Cardiac septum (tissue), 1 donor: Measurements from ENCODE around the gene ZNF853. TPM values are rescaled to one million over a fixed set of nuclear protein-coding genes. Genes with fewer than 3 reads are reported as not detected.
A peak's percentile ranks its signal among the peaks of the same experiment; 100 is the strongest.
"Not testable (repeated sequence)": the region's sequence is repeated elsewhere in the genome, so short reads cannot be mapped to it uniquely, and the experiment has no call there.

ENCODE experiments used
- DNase-seq: peaks from one replicate; pipeline ENCODE4 v3.0.0-alpha.2; 2020; ENCODE audit warnings: low spot score
- intact Hi-C: fragments of 100-400 bp; cut with DNase I; formaldehyde crosslinking; loops from one replicate; pipeline ENCODE4 v1.14.0; 2022
- total RNA-seq: library from RNA; stranded (reverse); fragmentation: NEBNext Ultra II Directional; extraction: Animal tissue kit (Norgen Biotek cat#: 25700); gene quantifications from one replicate; pipeline ENCODE4 v1.2.1, GENCODE V29; 2021
- donor health status: DM: no; HTN: no; CAD: no.

The ZNF853 gene
- total RNA-seq, 1 donor from 2014 or later: 14.2 TPM

DNA sequence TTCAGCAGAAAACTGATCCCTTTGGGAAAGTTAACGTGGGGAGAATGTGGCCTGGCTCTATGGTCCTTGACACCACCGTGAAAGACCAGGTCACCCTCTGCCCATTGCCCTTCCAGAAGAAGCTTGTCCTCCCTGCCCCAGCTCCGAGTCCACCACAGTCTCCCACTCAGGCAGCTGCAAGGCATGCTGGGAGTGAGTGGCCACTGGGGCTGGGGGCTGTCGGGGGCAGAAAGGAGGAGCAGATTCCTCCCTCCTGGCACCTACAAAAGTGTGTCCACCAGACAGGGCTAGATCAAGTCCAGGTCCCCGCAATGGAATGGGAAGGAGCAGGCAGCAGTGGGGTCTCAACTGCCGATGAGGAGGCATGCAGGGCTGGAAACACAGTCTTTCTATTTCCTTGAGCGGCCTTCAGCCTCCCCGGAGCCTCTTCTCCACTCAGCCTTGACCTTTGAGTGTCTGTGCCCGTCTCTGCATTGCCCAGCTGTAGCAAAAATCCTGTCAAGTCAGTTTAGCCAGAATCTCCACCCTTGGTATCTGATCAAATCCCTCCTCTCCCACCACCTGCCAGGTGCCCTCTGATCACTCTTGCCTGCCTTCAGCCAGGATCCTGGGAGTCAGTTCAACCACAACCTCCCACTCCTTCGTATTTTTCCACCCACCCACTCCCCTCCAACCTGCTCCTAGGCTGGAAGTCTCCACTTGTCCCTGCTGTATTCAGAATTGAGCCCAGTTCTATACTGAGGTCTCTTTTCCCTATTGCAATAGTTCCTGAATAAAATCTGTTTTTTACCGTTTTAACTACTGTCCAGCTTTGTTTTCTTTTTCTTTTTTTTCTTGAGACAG lies 14.8 kb downstream of the ZNF853 start:
- DNase-seq: no peak

DNA sequence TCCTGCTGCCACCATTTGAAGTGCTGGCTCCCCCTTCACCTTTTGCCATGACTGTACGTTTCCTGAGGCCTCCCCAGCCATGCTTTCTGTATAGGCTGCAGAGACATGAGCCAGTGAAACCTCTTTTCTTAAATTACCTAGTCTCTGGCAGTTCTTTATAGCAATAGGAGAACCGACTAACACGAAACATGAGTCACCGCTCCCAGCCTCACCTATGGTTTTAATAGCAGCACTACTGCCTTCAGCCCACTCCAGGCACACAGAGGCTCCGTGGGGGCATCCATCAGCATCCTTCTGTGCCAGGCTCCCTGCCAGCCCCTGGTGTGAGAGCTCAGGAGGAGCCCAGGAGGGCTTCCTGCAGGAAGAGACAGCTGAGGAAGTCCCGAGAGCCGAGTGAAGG lies 16.2 kb downstream of the ZNF853 start:
- intact Hi-C loops: loop anchor here (10.0 kb wide), 1 partner anchor 553 kb away; the partner anchor contains the start of gene C1GALT1
- DNase-seq: no peak

More for the DNA sequence above, 14.8 kb downstream of the ZNF853 start:
- intact Hi-C loops: loop anchor here (10.0 kb wide), 1 partner anchor 555 kb away; the partner anchor contains the start of gene C1GALT1

DNA sequence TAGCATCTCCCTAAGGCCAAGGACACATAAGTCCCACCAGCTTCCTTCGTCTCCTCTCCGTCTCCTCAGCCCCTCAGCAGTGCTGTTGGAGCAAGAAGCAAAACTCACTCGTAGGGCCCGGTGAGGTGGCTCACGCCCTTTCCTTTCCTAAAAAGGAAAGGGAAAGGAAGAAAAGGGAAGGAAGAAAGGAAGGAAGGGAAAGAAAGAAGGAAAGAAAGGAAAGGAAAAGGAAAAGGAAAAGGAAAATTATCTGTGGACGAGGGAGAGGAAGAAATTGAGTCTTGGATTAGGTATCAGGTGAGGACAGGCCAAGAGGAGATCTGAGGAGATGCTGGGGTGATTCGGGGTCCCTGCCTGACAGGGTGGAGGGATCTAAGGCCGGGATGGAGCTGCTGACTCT lies 18.6 kb downstream of the ZNF853 start:
- DNase-seq: no peak
- intact Hi-C loops: loop anchor here (10.0 kb wide), 1 partner anchor 551 kb away; the partner anchor contains the start of gene C1GALT1

DNA sequence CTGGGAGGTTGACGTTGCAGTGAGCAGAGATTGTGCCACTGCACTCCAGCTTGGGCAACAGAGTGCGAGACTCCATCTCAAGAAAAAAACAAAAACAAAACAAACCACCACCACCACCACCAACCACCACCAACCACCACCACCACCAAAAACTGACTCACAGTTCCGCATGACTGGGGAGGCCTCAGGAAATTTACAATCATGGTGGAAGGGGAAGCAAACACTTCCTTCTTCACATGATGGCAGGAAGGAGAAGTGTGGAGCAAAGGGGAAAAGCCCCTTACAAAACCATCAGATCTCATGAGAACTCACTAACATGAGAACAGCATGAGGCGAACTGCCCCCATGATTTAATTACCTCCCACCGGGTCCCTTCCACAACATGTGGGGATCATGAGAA lies 19.6 kb downstream of the ZNF853 start:
- not testable (repeated sequence) for DNase-seq
- intact Hi-C loops: loop anchor here (5.0 to 10.0 kb wide), 2 partner anchors 58 to 550 kb away; partner anchors contain the start of genes C1GALT1 and ZDHHC4

DNA sequence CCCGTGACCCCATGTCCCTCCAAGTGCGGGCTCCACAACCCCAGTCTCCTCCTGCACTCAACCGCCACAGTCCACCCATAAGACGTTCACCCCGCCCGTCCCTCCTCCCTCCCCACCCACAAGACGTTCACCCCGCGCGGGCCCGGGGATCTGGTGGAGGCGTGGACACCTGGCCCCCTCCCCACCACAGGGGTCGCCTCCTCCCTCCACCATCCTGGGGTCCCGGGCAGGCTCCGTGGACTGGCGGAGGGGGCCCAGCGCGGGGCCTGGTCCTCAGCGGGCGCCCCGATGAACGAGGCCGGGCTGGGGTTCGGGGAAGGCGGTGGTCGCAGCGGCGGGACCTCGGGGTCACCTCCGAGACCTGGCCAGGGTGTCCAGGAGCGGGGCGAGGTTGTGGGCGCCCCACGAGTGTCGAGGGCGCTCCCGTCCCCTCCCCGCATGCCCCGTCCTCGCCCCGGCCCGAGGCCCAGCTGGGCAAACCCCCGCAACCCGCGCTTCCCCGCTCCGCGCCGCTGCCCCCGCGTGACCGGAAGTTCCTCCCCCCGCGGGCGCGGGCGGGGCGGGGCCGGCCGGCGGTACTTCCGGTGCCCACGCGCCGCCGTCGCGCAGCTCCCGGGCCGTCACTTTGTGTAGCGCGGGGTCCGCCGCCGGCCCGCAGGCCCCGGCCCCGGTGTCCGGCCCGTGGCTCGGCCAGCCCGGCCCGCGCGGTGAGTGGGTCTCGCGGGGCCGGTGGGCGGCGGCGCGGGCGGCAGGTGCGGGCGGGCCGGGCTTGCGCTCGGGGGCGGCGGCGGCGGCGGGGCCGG lies 21.5 kb downstream of the ZNF853 start, which contains the start of gene ZNF316:
Gene ZNF316 (plus strand): TSS at position 578 of the 803 bp plus-strand sequence. CDS start 5,092 bp downstream, outside the sequence.
- intact Hi-C loops: loop anchor here (5.0 to 10.0 kb wide), 2 partner anchors 60 to 548 kb away; partner anchors contain the start of genes C1GALT1 and ZDHHC4
- peak; percentile 84 for DNase-seq

DNA sequence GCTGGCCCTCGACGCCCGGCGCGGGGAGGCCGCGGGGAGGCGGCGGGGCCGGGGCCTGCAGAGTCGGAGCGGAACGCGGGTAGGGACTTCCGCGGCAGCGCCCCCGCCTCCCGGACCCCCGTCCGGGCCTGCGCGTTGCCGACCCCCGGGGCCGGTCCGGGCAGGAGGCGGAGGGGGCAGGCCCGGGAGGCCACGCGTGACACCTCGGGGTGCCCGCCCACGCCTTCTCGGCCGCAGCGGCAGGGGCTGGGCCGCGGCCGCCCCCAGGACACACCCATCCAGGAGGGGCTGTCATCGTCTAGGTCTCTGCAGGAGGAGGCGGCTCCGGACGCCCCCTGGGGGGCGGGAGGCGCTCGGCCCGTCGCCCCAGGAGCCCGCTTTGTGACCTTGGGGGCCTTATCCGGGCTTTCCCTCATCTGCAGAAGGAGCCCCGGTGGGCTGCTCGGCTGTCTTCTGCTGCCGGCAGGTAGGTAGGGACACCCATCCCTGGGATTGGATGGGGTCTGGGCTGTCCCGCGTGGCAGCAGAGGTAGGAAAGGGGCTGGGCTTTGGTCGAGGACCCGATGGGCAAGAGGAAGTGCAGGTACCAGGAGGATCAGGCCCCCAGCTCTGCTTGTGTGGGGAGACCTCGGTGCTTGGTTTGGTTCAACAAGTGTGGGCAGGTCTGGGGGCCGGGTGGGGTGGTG lies 22.3 kb downstream of the ZNF853 start:
- no peak for DNase-seq
- intact Hi-C loops: loop anchor here (2.0 to 10.0 kb wide), 3 partner anchors 47 to 547 kb away; partner anchors contain the start of genes C1GALT1, INTS15 and ZDHHC4

DNA sequence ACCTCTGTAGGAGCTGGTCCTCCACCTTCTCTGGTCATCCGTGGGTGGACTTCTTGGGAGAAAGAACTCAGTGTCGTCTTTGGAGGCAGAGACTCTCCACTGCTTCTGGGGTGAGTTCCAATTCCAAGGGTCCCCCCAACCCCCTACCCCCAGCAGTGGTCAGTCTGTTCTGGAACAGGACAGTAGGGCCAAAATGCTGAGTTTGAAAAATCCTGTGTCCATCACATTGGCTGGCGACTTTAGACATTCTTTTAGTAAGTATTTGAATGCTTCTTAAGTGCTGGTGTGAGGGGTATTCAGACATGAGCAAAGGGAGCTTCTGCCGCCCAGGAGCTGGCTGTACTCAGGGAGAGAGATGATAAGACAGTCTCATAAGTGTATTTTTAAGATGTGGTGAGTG lies 23.6 kb downstream of the ZNF853 start:
- intact Hi-C loops: loop anchor here (2.0 to 10.0 kb wide), 3 partner anchors 48 to 546 kb away; partner anchors contain the start of genes C1GALT1, INTS15 and ZDHHC4
- DNase-seq: no peak

DNA sequence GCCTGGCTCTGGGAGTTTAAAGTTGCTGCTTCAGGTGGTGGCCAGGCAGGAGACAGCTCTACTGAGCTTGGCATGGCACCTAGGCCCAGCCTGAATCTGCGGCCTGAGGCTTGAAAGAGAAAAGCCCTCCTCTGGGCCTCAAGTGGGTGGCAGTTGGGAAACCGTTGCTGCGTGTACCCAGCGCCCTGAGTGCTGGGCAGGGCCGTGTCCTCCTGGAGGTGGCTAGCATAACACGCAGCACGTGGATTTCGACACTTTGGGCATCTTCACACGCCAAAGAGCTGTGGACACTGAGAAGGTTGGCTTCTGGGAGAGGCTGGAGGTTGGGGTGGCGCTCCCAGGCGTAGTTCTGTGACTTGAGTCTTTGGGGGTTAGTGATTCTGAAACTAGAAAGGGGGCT lies 24.2 kb downstream of the ZNF853 start:
- intact Hi-C loops: loop anchor here (2.0 to 10.0 kb wide), 3 partner anchors 49 to 545 kb away; partner anchors contain the start of genes C1GALT1, INTS15 and ZDHHC4
- no peak for DNase-seq

DNA sequence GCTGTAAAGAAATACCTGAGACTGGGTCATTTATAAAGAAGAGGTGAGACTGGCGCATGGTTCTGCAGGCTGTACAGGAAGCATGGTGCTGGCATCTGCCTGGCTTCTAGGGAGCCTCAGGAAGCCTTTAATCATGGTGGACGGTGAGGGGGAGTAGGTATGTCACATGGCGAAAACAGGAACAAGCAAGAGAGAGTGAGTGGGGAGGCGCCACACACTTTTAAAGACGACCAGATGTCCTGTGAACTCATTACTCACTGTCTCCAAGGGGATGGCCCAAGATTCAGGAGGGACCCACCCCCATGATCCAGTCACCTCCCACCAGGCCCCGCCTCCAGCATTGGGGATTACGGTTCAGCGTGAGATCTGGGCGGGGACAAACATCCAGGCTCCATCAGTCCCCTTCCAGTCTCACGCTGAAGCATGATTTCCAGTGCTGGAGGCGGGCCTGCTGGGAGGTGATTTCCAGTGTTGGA lies 24.9 kb downstream of the ZNF853 start:
- intact Hi-C loops: no loop called here
- no peak for DNase-seq

DNA sequence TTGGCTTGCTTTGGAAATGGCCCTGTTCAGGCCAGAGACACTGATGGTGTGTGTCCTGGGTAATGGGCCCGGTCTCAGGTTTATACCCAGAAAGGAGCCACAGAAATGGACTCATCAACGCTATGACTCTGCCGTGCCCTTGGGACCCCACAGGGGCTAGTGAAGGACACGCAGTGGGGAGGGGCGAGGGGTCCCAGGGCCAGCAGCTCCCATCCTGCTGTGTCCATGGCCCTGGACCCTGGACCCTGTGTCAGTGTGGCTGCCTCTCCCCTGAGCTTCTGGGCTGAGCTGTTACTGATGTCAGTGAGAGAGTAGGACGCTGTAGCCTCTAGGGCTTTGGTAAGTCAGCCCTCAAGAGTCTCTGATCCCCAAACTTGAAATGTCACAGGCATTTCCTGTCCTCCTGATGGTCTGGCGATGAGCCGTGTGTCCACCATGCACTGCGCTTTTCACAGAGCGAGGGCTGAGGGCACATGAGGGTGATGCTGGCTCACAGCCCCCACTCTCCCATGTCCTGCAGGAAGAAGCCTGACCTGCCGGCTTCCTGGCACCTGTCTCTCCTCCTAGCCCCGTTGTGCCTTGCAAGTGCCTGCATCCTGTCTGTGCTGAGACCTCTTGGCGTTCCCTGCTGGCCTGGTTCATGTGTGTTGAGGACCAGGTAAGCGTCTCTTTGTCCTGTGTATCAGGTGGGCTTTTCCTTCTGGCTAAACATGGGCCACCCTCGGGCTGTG lies 26.1 kb downstream of the ZNF853 start:
- DNase-seq: no peak
- intact Hi-C loops: no loop called here

DNA sequence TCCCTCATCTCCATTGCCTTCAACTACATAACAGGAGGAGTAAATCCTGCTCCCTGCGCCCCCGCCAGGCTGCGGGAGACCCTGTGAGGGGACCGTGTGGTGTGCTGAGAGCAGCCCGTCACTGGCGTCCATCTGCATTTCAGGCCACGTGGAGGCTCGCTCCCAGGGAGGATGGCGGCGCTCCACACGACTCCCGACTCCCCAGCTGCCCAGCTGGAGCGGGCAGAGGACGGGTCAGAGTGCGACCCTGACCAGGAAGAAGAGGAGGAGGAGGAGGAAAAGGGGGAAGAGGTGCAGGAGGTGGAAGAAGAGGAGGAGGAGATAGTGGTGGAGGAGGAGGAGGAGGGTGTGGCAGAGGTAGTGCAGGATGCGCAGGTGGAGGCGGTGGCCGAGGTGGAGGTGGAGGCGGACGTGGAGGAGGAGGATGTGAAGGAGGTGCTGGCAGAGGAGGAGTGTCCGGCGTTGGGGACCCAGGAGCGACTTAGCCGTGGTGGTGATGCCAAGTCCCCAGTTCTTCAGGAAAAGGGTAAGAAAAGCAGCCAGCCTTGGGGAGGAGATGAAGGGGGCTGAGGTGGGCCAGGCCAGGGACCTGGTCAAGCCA lies 26.9 kb downstream of the ZNF853 start:
- DNase-seq: no peak
- intact Hi-C loops: no loop called here

DNA sequence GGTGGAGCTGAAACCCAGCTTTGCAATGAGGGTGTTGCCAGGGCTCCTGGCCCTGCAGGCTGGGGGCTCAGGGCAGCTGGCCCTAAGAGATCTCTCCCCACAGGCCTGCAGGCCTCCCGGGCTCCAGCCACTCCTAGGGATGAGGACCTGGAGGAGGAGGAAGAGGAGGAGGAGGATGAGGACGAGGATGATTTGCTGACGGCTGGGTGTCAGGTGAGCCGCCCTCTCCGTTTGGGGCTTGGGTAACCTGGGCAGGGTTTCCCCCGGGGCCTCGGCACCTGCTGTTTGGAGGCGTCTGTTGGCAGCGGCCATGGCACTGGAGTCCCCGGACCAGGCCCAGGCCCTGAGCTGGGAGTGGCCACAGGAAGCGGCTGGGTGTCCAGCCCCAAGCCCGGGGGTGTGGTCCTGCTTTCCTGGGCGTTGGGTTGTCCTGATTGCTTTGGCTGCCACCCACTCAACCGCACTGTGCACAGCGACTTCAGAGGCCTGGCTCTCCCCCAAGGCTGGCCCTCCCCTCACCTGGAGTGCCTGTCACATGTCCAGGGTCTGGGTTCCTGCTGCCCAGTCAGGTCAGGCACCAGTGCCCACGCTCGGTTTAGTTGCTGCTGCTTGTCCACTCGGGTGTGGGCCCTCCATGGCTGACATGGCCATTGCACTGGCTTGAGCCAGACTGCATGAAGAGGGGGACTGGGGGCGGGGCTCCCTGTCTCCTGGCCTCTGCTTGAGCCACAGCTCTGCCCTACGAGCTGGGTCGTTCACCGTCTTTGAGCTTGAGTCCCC lies 27.6 kb downstream of the ZNF853 start:
- intact Hi-C loops: no loop called here
- DNase-seq: no peak

DNA sequence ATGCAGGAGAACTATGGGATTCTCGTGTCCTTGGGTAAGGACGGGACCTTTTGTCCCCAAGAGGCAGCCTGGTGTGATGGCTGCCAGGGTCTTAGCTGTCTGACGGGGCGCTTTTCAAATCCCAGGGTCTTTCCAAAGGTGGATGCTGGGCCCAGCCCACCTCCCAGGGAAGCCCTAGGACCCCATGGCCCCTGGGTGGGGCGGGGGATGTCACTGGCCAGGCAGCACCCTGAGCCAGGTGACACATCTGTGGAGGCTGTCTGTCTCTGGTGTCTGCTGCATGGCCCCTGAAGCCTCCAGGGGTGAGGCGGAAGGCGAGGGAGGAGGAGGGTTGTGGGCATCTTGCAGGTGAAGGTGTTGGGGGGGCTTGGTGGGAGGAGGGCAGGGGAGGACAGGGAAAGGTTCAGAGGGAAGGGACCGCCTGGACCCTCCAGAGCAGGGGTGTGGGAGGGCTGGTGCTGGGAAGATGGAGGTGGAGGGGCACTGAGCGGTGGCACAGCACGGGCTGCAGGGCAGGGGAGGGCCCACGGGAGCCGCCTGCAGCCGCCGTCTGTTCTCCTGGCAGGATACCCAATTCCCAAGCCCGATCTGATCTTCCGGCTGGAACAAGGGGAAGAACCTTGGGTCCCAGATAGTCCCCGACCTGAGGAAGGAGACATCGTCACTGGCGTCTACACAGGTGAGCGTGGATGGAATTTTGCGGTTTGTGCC lies 28.7 kb downstream of the ZNF853 start:
- intact Hi-C loops: no loop called here
- no peak for DNase-seq

DNA sequence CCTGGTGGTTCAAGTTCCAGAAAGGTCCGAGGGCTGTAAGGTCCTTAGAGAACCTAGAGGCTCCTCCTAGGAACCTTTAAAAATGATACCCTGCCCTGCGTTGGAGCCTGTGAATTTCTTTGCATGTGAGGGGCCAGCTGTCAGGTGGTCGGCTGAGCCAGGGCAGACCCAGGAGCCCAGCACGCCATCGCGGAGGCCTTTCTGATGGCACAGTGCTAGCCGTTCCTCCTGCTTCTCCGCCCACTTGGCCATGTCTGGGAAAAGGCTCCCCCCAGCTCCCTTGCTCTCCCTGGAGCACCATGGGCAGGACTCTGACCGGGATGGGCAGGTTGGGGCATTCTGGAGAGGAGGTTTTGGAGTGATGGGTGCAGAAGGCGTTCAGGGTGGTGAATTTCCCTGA lies 29.3 kb downstream of the ZNF853 start:
- intact Hi-C loops: no loop called here
- no peak for DNase-seq

DNA sequence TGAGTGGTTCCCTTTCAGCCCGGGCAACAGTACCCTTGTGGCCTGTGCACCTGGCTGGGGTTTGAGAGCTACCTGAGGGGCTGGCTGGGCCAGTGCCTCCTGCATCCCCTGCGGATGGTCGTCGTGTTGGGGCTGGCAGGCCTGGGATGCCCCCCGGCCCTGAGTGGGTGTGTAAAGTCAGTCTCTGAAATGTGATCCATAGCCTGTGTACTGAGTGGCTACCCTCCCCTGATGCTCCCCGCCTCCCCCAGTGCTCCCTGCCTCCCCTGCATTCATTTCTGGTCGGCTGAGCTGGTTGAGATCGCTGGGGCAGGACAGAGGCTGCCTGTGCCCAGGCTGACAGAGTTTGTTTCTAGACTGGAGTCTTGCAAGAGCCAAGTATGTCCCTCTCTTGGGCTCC lies 31.1 kb downstream of the ZNF853 start:
- DNase-seq: no peak
- intact Hi-C loops: no loop called here

DNA sequence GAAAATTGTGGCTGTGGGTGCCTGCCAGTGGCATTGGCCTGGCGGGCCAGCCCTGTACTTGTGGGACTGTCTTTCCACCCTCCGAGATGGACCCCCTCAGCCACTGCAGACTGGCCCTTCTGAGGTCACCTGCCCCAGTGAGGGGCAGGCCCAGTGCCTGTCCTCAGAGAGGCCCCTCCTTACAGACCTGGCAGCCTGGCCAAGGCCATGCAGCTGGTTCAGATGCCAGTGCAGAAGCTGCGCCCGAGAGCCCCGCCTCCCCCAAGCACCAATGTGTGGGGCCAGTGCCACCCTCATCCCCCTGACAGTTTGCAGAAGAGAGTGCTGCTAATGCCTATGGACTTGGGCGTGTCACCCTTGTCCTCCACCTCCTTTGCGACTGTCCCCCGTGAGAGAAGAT lies 31.7 kb downstream of the ZNF853 start:
- intact Hi-C loops: no loop called here
- DNase-seq: no peak

DNA sequence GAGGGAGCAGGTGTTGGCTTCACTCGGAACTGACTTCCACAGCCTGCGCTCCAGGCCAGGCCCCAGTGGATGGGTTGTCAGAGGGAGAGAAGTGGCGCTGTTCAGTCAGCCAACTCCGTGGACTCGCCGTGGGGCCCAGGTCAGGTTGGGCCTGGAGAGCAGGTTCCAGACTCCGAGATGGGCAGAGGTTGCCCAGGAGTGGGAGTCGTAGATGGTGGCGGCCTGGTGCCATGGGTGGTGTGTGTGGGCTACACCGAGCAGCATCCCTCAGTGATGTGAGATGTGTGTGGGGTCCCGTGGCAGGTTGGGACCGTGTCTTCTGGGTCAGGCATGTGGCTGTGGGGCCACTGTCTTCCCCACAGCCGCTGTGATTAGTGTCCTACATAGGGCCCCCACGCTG lies 32.1 kb downstream of the ZNF853 start:
- intact Hi-C loops: no loop called here
- no peak for DNase-seq
